Fibroblast of pulmonary artery (primary cell): ENCODE results near the gene HEATR9.

Source experiments
- DNase-seq: peaks from one replicate; pipeline ENCODE4 v3.0.0-alpha.2; 2010; ENCODE audit warnings: low read depth
- H3K4me3 ChIP-seq: replicated peaks from 2 replicates; pipeline ENCODE4 v1.5.1; 2011; ENCODE audit warnings: low read depth, mild to moderate bottlenecking, control low read depth, low read length, moderate library complexity
- TF ChIP-seq, protein P1 (sequence below): IDR thresholded peaks from 2 replicates; pipeline ENCODE4 v1.5.1; 2011; ENCODE audit warnings: mild to moderate bottlenecking, control low read depth, low read length, inconsistent platforms; ENCODE audit errors: missing control alignments

The HEATR9 gene

DNA sequence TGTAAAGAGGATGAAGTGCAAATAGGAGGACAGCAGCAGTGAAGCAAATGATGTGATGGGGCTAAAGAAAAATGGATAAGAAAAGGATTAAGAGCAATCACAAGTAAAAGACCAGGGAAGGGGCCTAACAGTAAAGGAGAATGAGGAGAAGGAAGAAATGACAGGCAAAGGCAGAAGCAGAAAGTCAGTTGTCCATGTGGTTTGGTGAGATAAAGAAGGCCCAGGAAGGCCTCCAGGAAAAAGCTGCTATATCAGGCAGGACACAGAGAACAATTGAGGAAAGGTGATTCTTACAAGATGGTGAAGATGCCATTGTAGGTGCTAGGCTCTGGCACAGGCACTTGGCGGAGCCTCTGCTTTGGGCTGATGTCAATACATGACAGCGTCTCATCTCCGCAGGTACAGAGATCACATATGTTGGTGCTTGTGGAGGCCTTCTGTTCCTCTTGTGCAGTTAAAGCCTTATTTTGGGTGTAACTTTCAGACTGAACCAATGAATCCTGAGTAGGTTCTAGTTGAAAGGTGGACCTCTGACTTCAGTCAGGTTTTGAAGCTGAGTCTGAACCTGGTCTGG is 43.7 kb upstream of the HEATR9 start:
- no peak overlapping the region for H3K4me3 ChIP-seq
- TF ChIP-seq, protein P1, sequence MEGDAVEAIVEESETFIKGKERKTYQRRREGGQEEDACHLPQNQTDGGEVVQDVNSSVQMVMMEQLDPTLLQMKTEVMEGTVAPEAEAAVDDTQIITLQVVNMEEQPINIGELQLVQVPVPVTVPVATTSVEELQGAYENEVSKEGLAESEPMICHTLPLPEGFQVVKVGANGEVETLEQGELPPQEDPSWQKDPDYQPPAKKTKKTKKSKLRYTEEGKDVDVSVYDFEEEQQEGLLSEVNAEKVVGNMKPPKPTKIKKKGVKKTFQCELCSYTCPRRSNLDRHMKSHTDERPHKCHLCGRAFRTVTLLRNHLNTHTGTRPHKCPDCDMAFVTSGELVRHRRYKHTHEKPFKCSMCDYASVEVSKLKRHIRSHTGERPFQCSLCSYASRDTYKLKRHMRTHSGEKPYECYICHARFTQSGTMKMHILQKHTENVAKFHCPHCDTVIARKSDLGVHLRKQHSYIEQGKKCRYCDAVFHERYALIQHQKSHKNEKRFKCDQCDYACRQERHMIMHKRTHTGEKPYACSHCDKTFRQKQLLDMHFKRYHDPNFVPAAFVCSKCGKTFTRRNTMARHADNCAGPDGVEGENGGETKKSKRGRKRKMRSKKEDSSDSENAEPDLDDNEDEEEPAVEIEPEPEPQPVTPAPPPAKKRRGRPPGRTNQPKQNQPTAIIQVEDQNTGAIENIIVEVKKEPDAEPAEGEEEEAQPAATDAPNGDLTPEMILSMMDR: no peak
- DNase-seq: no peak

DNA sequence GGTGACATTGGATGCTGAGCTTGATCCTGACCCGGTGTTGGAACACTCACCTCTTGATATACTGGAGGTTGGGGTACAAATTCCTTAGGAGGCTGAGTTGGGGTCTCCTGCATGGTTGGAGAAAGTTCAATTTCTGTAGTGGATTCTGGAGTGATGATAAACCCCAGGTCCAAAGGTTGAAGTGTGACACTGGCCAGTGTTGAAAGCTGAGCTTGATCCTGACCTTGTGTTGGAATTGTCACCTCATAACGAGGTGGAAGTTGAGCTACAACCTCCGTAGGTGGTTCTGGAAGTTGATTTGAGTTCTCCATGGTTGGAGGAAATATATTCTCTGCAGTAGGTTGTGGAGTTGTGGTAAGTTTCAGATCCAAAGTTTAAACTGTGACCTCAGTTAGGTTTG is 40.7 kb upstream of the HEATR9 start:
- no peak overlapping the region for H3K4me3 ChIP-seq
- no peak for DNase-seq
- TF ChIP-seq, protein P1: no peak

DNA sequence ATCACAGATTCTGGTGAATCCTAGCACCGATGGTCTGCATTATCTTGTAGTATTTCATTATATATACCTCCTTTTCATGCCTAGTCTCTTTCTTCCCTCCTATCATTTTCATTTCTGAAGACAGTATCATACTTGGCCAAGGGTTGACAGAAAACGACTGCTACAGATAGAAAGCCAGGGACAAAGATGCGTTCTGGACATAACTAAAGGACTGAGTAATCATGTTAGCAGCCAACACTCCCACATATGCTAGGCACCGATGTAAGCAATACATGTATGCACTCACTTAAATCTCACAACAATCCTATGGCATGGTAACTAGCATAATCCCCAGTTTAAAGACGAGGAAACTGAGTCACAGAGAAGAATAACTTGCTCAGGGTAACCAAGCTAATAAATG is 39.0 kb upstream of the HEATR9 start:
- TF ChIP-seq, protein P1: no peak
- DNase-seq: peak; percentile 56
- no peak overlapping the region for H3K4me3 ChIP-seq

DNA sequence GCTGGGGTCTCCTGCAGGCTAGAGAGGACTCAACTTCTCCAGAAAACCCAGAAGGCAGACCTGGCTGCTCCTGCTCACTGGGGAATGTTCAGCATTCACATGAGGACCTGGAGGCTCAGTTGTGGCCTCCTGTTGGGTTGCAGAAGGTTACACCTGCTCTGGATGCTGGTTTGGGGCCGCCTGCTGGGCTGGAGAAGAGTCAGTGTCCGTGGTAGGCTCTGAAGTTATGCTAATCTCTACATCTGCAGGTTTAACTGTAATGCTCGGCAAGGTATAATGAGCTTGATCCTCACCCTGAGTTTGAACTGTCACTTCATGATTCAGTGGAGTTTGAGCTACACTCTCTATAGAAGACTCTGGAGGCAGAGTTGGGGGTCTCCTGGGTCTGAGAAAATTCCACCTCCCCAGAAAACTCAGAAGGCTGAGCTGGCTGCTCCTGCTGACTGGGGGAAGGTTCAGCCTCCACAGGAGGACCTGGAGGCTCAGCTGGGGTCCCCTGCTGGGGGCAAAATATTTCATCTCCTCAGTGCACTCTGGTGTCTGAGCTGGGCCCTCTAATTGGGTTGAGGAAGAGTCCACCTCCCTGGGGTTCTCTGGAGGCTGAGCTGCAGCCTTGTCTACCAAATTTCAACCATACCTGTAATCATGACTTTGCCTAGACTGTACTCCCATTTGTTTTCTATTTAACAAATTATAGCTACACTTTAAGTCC is 38.4 kb upstream of the HEATR9 start:
- DNase-seq: no peak
- no peak overlapping the region for H3K4me3 ChIP-seq
- TF ChIP-seq, protein P1: no peak

DNA sequence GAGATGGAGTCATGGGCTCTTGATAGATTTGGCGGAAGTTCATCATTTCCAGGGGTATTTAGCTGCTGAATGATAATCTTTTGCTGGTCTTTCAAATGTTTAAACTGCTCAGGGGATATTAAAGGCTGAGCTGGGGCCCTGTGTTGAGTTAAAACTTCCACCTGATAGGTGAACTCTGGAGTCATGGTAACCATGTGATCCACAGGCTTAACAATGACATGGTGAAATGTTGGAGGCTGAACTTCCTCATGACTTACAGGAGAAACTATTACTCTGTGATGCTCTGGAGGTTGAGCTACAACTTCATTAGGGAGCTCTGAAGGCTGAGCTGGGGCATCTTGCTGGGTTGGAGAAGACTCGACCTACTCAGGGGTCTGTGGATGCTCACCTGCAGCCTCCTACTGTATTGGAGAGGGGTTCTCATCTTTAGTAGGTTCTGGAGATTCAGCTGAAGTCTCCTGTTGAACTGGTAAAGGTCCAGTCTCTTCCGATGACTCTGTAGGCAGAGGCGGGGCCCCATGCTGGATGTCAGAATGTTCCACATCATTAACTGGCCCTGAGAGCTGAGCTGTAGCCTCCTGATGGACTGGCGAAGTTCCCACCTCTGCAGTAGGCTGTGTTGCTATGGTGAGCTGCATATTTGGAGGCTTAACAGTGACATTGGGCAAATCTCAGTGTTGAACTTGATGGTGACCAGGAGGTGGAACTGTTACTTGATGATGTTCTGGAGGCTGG is 37.7 kb upstream of the HEATR9 start:
- TF ChIP-seq, protein P1: no peak
- DNase-seq: peak; percentile 36
- H3K4me3 ChIP-seq: no peak overlapping the region

DNA sequence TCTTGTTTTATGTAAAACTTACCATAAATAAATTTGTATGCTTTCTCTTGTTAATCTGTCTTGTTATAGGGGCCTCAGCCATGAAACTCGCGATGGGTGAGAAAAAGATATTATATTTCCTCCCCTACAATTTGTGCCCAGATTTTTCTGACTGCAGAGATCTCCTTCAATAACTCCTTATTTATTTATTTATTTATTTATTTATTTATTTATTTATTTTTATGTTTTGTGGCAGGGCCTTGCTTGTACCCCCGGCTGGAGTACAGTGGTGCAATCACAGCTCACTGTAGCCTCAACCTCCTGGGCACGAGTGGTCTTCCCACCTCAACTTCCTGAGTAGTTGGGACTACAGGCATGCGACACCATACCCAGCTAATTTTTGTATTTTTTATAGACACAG is 34.8 kb upstream of the HEATR9 start:
- H3K4me3 ChIP-seq: no peak overlapping the region
- TF ChIP-seq, protein P1: no peak
- DNase-seq: no peak
